CD4-positive, alpha-beta T cell treated with Interleukin-15 for 4 hours (primary cell): ENCODE measurements around the gene STAB2.

Source experiments
- DNase-seq: peaks from one replicate; pipeline ENCODE4 v3.0.0-alpha.2; 2020; ENCODE audit warnings: low spot score

The STAB2 gene

DNA sequence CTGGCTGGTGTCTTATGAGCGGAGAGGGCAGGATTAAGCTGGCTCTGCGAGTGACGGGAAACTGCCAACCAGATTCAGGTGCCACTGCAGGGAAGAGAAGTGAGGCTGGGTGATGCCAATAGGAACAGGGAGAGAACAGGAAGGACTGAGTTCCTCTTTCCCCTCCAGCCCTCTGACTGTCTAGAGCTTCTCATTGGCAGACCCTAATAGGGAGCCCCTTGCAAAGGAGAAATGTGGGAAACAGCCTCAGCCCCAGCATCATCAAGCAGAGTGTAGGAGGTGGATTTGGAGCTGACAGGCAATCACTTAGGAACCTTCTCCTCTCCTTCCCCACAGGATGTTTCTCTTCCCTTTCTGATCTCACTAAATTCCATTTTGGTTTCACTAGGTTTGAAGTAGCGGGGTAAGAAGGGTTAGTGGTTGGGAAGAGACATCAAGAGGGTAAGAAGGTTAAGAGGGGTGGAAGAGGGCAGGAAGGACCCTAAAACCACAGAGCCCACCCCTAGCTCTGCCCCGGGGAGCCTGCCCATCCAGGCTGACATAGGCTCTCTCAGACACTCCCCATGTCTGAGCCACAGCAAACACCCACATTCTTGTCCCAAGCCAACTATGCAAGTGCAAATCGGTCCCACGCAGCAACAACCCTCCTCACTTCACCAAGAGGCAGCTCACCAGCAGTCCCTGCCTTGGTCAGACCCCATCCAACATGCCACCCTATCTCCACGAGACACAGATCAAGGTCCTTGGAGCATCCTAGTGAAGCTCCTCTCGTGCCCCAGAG lies 111.1 kb downstream of the STAB2 start:
- DNase-seq = no peak

DNA sequence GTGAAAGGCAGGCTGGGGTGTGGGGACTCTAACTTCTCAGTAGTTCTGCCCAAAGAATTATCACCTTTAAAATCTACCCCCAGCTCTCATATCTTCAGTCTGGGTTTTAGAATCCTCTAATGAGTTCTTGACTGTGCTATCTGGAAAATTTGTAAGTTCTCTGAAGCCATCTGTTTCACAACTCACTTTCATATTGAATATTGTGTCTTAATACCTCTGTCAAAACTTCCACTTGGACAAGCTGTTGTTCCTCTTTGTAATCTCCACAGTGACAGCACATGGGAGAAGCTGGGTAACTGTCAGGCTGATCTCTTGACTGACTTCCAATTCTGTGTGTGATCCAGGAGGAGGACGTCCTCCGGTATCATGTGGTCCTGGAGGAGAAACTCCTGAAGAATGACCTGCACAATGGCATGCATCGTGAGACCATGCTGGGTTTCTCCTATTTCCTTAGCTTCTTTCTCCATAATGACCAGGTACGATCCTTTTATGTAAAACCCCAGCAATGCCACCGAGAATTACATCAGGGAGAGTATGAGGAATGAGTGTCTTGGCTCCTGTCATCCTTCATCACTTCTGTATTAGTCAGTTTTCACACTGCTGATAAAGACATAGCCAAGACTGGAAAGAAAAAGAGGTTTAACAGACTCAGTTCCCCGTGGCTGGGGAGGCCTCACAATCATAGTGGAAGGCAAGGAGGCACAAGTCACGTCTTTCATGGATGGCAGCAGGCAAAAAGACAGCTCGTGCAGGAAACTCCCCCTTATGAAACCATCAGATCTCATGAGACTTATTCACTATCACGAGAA lies 111.9 kb downstream of the STAB2 start:
- DNase-seq = no peak

DNA sequence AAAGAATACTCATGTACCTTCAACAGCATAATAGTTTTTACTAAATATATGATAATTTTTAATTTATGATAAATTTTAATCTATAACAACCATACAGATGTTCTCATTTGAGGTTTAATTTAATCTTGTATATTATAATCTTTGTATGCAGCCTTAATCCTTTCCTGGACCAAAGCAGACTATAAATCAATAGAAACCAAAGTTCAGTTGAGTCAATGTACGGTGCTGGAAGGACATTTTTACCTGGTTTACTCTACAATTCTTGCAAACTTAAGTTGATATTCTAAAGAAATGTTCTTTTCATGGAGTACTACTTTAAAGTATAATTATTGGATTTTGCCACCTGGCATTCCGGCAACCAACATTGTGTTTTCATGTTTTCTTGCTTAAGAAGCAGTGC lies 118.0 kb downstream of the STAB2 start:
- DNase-seq = no peak

DNA sequence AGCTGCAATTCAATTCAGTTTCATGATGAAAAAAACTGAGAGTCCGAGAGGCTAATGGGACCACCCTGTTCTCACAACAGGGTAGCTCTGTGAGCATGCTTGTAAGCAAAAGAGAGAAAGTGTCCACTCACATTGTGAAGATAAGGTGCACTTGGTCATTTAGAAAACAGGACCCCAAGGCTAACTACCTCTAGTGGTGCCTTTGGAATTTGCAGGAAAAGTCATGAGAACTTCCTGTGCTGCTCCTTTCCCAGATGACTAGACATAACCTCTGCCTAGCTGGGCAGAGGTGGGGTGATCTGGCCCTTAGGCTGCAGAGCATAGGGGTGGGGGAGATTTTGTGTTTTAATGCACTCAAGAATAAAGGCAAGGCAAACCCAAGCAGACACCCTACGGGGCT lies 118.9 kb downstream of the STAB2 start:
- no peak for DNase-seq

DNA sequence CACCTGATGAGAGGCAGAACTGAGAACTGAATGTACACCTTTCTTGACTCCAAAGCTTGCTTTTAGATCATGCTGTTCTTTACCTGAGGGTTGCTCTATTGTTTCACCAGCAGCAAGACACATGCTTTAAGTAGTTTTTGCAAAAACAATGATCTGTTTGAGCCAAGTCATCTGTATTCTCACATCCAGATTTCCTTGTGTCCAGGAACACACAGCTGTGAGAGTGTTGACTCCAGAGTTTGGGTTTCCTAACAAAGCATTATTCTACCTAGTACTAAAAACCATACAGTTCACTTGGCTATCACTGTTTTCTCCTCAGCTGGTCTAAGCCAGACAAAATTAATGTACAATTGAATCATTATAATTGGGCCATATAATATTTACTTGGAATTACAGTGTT lies 120.4 kb downstream of the STAB2 start:
- no peak for DNase-seq

DNA sequence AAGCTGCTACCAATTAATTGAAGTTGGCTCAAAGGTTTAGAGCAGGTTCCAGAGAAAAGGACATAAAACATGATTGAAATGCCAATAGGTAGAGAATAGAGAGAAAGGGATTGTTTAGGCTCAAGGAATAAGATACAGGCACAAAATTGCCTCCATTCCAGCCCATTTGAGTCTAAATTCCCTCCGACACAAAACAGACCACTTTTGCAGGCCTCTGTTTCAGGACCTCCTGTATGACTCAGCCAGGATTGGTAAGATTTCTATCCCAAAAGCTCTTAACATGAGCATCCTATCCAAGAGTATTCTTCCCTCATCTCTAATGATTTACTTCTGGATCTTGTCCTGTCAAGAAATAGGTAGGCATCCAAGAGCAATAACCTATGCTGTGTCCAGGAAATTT lies 123.5 kb downstream of the STAB2 start:
- no peak for DNase-seq

DNA sequence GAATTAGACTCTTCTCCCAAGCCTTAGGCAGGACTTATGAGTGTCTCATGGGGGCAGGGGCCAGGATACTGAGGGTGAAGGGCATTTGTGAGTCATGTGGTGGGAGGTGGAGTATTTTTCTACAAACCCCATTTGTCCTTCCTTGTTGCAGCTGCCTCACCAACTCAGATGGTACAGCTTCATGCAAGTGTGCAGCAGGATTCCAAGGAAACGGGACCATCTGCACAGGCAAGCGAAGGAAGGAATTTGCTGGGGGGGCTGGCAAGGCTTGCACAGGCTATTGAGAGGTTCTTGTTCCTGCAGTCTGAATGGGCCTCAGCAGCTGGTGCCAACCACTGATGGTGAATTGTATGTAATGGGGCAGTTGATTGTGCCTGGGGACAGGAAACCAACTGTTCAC lies 125.1 kb downstream of the STAB2 start:
- DNase-seq = no peak

DNA sequence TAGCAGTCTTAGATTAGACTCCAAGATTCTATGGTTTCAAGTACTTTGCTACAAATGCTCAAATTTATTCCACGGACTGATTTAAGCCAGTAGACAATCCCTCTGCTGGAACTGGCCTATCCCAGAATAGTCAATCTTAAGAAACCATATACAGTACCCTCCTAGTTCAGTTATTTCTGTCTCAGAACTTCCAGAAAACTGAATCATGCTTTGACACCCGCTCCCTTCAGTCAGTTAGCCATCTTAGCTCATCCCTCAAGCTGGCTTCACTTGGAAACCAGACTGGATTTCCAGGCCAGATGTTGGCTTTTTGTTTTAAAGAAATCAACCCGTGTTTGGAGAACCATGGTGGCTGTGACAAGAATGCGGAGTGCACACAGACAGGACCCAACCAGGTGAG lies 128.4 kb downstream of the STAB2 start:
- DNase-seq = no peak

DNA sequence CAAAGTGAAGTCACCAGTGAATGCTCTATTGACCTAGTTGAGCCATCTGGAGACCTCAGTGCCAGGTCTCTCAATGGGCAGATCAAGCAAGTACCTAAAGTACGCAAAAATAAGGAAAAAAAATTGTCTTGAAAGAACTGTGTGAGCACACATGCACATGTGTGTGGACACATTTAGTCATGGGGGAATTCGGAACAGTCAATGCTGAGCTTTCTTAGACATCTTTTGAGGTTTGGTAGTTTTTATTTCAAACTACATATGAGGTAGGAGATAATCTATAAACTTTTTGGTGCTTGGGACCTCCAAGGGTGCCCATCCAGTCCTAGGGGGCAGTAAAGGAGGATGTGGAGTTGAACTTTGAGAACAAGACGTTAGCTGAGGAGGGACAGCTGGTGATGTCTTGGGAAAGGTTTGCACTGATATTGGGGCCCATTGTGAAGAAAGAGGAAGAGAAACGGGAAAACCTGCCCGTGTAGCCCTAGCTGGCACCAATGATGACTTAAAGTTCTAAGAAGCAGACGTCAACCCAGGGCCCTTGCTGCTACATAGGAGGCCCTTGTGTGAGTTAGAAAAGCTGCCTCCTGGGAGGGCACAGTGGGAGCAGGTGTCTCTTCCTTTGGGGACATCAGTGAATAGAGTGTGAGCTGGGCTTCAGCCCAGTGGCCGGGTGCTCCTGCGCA lies 129.6 kb downstream of the STAB2 start:
- DNase-seq = no peak

DNA sequence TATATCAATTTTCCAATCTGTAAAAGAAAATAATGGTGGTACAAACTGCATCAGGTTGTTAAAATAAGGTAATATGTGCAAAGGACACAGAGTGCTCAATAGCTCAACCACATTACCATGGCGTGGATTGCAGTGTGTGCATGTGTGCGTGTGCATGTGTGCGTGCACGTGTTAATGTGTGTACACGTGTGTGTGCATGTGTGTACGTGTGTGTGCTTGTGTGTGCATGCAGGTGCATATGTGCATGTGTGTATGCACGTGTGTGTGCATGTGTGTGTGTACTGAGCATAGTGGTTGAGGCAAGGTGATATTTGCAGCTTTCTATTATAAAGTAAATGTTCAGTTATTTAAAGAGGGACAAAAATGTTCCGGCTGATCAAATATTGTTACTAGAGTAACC lies 138.3 kb downstream of the STAB2 start:
- no peak for DNase-seq

DNA sequence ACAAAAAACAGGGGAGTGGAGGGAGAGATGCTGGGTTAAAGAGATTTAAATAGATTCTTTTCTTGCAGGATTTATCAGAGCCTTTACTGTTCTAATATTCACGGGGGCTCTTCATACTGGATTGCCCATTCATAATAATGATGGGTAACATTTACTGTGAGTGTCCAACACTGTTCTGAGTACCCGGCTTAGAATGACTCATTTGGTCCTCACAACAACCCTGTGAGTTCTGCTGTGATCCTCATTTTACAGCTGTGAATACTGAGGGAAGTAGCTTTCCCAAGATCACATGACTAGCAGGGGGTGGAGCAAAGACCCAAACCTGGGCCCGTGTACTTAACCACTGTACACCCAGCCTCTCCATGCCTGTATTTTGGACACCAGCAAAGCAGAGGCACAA lies 140.6 kb downstream of the STAB2 start:
- no peak for DNase-seq

DNA sequence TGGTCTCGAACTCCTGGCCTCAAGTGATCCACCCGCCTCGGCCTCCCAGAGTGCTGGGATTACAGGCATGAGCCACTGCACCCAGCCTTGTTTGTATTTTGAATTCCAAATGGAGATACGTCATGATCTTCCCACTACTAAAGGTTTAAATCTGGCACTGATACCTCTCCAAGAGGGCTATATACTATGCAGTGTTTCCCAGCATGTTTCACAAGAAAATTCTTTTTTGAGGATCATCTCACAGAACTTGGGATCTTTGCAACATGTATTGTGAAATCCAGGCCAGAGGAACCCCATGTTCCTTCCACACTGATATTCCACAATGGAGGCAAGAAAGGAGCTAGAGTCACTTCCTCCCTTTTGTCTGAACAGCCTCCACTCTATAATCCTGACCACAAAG lies 141.2 kb downstream of the STAB2 start:
- DNase-seq = no peak

DNA sequence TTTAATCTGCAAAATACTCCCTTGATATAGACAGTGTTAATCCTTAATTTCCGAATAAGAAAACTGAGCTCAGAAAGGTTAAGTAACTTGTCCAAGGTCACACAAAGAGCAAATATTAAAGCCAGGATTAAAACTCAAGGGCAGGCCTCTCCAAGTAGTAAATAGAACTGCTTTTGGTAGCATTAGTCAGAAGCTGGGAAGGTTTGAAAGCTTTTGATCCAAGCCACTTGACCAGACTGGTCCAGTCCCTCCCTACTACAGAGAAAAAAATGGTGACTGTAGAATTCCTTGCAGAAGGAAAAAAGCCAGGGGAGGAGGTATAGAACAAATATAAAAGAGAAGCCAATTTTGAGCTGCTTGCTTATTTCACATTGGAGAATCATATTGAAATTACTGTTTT lies 142.4 kb downstream of the STAB2 start:
- no peak for DNase-seq

DNA sequence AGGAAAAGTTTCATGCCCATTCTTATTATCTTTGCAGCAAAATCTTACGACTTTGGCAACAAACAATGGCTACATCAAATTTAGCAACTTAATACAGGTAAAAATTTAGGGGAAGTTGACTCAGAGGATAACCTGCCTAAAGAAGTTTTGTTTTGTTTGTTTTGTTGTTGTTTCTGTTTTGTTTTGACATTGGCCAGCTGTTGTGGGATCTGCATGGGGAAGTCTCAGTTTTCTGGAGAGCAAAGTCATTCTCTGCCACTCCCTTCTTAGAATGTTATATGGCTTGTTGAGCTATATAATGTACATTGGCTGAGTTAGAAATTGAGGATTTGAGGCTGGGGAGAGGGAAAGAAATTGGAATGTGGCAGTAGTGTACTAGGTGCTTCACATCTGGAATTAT lies 144.5 kb downstream of the STAB2 start:
- DNase-seq = no peak

DNA sequence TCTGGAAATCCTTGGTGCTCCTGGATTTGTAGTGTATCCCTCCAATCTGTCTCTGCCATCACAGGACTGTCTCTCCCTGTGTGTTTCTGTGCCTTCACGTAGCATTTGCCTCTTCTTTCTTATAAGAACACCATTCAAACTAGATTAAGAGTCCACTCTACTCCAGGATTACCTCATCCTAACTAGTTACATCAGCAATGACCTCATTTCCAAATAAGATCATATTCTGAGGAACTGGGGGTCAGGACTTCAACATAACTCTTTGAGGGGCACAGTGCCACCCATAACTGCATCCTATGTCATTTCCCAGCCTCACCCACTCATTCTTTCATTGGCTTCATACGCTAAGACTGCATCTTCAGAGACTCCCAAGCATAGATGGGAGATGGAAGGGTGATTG lies 147.8 kb downstream of the STAB2 start:
- DNase-seq = no peak

DNA sequence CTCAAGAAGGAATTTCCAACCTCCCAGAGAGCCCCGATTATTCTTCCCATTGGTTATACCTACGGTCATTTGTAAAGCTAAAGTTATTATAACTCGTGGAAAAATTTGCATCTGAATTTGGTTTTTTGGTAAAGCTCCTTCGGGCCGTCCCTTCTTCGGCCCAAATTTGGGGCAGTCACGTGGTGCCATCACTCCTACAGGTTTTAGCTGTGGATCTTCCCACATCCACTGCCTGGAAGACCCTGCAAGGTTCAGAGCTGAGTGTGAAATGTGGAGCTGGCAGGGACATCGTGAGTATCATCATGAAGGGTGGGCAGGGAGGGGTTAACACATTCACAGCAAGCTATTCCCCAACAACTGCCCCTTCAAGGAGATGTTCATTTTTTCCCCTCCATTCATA lies 148.2 kb downstream of the STAB2 start:
- no peak for DNase-seq

DNA sequence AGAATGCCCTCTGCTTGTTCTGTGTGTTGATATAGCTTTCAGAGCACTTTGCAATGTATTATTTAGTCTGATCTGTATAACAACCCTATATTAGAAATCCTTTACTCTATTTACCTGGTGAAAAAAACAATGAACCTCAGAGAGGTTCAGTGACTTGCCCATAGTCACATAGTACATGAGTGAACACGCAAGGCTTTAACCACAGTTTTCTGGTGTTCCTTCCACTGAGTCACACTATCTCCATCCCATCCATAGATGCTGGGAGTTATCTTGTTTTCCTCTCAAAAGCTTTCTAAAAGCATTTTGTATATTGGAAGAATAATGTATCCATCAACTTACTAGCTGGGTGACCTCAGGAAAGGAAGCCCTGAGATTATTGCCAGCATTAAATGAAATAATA lies 149.5 kb downstream of the STAB2 start:
- DNase-seq = no peak

DNA sequence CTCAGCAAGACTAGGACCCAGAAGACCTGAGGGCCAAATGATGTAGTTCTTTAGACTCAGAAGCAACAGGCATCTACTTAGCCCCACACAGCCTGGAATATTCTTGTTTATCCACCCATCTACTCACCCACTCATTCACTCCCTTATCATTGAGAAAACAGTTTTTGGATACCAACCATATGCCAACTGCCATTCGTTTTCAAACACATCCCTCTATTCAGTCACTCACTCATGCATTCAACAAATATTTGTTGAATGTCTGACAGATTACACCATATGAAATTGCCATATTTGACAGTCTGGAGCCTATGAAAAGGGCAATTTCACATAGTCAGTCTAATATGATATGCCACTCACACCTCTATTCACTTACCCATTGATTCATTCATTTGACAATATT lies 150.8 kb downstream of the STAB2 start:
- no peak for DNase-seq

DNA sequence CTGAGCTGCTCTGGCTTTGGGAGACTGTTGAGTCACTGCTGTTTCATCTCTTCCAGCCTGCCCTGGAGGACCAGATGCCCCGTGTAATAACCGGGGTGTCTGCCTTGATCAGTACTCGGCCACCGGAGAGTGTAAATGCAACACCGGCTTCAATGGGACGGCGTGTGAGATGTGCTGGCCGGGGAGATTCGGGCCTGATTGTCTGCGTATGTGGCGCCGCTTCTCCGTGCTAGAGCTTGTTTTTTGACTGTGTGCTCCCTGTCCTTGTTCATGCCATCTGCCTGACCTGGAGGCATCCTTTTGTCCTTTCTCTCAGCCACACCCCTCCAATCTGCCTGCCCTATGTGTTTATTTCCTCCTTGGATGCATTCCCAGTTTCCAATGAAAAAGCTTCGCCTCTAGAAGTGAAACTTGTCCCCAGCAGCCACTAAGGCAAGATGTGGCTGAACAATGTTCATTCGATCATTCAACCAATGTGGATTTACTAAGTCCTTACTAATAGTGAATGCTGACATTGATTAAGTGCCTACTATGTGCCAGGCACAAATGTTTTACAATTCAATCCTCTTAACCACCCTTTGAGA lies 155.4 kb downstream of the STAB2 start:
- no peak for DNase-seq

DNA sequence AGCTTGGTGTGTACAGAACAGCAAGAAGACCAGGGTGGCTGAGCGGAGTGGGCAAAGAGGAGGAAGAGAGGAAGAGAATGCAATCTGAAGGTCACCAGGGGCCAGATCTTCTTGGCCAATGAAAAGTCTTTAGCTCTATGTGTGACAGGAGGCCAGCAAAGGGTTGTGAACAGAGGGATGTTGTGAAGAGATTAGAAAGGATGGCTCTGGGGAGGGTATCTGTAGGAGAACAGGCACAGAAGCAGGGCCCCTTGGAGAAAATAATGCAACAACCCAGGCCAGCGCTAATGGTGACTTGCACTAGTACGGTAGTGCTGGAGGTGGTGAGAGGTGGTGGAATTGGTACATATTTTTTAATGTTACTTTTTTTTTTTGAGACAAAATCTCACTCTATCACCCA lies 156.7 kb downstream of the STAB2 start:
- no peak for DNase-seq

DNA sequence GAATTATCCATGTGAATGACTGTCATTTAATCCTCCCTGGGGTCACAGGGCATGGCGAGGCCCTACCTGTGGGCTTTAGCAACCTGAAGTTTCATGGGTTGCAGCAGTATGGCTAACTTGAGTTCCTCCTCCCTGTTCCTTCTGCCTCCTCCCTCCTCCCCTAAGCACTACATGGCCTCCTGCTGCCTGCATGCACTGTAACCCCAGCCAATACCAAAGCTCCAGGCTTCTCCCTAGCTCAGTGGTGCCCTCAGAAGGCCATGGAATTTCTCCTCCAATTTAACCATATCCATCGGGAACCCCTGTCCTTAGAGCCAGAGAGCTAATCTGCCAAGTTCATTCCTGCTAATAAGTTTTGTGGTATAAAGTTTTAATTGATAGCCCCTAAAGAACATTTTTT lies 158.9 kb downstream of the STAB2 start:
- no peak for DNase-seq

DNA sequence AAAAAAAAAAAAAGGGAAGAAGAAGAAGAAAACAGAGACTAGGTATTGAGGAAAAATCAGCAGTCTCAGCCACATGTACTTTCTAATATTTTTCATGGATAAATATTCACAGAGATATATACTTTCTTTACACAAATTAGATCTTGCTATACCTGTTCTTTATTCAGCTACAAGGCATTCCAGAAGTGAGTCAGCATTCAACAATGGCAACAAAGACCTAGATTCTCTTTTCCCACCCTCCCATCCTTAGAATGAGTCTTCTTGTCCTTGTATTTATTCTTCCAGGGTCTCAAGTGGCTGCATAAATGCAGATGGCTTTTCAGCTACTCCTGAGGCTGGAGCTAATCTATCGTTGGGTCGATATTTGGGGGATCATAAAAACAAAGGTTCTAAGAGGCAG lies 160.9 kb downstream of the STAB2 start:
- no peak for DNase-seq

DNA sequence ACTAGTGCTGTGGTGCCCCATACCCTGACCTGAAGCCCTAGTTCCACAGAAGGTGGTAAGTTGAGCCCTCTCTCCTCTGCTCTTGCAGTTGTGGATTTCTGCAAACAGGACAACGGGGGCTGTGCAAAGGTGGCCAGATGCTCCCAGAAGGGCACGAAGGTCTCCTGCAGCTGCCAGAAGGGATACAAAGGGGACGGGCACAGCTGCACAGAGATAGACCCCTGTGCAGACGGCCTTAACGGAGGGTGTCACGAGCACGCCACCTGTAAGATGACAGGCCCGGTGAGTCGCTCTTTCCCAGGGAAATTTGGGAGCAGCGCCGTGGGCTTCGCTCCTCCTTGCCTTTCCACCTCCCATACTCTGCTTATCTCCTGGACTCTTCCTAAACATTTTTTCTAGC lies 161.8 kb downstream of the STAB2 start:
- no peak for DNase-seq
